ENCODE measurements around the gene KIFAP3.

GRCh38 chr1:169958987-169959386, 115.5 kb downstream of the KIFAP3 start:
- TF ChIP-seq CTCF (IDR thresholded peaks at IDR 0.05) (no peak), POLR2A (IDR thresholded peaks at IDR 0.05) (no peak), POLR2AphosphoS5 (IDR thresholded peaks at IDR 0.05; ENCODE audit: insufficient read depth in 1 of 2, low read depth in 1 of 2) (no peak)

Measured in vagina (tissue), 2 donors.